Measurements from ENCODE around the gene ILF2. TPM values are rescaled to one million over a fixed set of nuclear protein-coding genes. Genes with fewer than 3 reads are reported as not detected.
A peak's percentile ranks its signal among the peaks of the same experiment; 100 is the strongest.

ILF2 gene
- total and polyA plus RNA-seq, 2 of the 13 experiments (the other 11 are each of a cell fraction or from before 2014, with no cell fraction given): 292 to 366 TPM

DNA sequence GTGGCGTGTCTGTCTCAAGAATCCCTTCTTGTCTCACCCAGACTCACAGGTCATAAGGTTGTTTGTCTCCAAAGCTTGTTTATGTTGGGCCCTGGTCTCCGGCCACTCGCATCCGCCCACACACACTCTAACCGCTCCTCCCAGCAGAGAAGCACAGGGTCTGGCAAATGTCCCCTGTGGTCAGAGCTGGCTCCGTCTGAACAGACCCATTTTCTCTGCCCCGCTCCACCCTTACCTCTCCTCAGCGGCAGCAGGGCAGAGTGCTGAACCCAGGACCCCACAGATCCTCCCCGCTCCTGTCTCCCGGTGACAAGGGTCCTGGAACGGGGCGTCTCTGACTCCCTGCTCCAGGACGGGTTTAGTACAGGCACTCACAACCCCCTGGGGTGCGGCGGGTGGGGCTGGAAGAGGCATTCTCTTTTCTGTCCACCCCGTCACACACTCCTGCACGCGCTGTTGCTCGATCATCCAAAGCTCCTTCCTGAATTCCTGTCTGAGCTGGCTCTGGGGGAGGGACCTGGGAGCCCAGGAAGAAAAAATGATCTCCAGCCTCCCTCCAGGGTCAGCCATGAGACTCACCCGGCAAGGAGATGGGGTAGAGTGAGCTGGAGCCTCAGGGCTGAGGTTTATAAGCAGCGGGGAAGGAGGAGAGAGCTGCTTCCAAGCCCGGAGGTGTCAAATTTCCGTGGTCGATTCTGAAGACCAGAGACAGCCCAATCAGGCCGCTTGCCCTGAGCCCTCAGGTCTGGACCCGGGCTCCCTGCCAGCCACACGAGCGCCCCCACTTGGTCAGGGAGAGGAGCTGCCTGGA, 43.7 kb downstream of the ILF2 start, which contains the start of gene S100A13 (continued):
- TF ChIP-seq, protein P1, sequence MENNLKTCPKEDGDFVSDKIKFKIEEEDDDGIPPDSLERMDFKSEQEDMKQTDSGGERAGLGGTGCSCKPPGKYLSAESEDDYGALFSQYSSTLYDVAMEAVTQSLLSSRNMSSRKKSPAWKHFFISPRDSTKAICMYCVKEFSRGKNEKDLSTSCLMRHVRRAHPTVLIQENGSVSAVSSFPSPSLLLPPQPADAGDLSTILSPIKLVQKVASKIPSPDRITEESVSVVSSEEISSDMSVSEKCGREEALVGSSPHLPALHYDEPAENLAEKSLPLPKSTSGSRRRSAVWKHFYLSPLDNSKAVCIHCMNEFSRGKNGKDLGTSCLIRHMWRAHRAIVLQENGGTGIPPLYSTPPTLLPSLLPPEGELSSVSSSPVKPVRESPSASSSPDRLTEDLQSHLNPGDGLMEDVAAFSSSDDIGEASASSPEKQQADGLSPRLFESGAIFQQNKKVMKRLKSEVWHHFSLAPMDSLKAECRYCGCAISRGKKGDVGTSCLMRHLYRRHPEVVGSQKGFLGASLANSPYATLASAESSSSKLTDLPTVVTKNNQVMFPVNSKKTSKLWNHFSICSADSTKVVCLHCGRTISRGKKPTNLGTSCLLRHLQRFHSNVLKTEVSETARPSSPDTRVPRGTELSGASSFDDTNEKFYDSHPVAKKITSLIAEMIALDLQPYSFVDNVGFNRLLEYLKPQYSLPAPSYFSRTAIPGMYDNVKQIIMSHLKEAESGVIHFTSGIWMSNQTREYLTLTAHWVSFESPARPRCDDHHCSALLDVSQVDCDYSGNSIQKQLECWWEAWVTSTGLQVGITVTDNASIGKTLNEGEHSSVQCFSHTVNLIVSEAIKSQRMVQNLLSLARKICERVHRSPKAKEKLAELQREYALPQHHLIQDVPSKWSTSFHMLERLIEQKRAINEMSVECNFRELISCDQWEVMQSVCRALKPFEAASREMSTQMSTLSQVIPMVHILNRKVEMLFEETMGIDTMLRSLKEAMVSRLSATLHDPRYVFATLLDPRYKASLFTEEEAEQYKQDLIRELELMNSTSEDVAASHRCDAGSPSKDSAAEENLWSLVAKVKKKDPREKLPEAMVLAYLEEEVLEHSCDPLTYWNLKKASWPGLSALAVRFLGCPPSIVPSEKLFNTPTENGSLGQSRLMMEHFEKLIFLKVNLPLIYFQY (CRISPR knock-in tag; IDR thresholded peaks at IDR 0.05; ENCODE audit: borderline replicate concordance): peak; percentile 38; the same call in 1 of the 2 replicates
- TF ChIP-seq RFX3 (CRISPR knock-in tag; IDR thresholded peaks at IDR 0.05) (no peak), KDM2A (CRISPR knock-in tag; IDR thresholded peaks at IDR 0.05; ENCODE audit: borderline replicate concordance, low read depth) (peak; percentile 32; the same call in 1 of the 2 replicates), SOX6 (IDR thresholded peaks at IDR 0.05) (no peak), SOX6 (CRISPR knock-in tag; IDR thresholded peaks at IDR 0.05) (no peak; the same call in 1 of the 2 replicates), ZNF761 (CRISPR knock-in tag; conservative IDR thresholded peaks at IDR 0.05) (0 out of 2 replicates have a peak, but pooled peaks have one; percentile 44), GMEB1 (CRISPR knock-in tag; IDR thresholded peaks at IDR 0.05; ENCODE audit: borderline replicate concordance) (0 out of 2 replicates have a peak, but pooled peaks have one; percentile 39), U2AF1 (optimal IDR thresholded peaks at IDR 0.05; ENCODE audit: low read depth, low read length) (no peak), ZFP82 (CRISPR knock-in tag; IDR thresholded peaks at IDR 0.05; ENCODE audit: borderline replicate concordance) (no peak), SP1 (IDR thresholded peaks at IDR 0.05) (no peak), SP1 (CRISPR knock-in tag; IDR thresholded peaks at IDR 0.05) (no peak), CHD2 (IDR thresholded peaks at IDR 0.05; ENCODE audit: low read depth, low read length) (no peak)
- TF ChIP-seq, protein P2, sequence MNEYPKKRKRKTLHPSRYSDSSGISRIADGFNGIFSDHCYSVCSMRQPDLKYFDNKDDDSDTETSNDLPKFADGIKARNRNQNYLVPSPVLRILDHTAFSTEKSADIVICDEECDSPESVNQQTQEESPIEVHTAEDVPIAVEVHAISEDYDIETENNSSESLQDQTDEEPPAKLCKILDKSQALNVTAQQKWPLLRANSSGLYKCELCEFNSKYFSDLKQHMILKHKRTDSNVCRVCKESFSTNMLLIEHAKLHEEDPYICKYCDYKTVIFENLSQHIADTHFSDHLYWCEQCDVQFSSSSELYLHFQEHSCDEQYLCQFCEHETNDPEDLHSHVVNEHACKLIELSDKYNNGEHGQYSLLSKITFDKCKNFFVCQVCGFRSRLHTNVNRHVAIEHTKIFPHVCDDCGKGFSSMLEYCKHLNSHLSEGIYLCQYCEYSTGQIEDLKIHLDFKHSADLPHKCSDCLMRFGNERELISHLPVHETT (CRISPR knock-in tag; conservative IDR thresholded peaks at IDR 0.05): no peak
- TF ChIP-seq, protein P3, sequence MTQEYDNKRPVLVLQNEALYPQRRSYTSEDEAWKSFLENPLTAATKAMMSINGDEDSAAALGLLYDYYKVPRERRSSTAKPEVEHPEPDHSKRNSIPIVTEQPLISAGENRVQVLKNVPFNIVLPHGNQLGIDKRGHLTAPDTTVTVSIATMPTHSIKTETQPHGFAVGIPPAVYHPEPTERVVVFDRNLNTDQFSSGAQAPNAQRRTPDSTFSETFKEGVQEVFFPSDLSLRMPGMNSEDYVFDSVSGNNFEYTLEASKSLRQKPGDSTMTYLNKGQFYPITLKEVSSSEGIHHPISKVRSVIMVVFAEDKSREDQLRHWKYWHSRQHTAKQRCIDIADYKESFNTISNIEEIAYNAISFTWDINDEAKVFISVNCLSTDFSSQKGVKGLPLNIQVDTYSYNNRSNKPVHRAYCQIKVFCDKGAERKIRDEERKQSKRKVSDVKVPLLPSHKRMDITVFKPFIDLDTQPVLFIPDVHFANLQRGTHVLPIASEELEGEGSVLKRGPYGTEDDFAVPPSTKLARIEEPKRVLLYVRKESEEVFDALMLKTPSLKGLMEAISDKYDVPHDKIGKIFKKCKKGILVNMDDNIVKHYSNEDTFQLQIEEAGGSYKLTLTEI (CRISPR knock-in tag; conservative IDR thresholded peaks at IDR 0.05): no peak
- TF ChIP-seq, protein P4, sequence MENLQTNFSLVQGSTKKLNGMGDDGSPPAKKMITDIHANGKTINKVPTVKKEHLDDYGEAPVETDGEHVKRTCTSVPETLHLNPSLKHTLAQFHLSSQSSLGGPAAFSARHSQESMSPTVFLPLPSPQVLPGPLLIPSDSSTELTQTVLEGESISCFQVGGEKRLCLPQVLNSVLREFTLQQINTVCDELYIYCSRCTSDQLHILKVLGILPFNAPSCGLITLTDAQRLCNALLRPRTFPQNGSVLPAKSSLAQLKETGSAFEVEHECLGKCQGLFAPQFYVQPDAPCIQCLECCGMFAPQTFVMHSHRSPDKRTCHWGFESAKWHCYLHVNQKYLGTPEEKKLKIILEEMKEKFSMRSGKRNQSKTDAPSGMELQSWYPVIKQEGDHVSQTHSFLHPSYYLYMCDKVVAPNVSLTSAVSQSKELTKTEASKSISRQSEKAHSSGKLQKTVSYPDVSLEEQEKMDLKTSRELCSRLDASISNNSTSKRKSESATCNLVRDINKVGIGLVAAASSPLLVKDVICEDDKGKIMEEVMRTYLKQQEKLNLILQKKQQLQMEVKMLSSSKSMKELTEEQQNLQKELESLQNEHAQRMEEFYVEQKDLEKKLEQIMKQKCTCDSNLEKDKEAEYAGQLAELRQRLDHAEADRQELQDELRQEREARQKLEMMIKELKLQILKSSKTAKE (CRISPR knock-in tag; IDR thresholded peaks at IDR 0.05; ENCODE audit: borderline replicate concordance): no peak
